Activated naive CD4-positive, alpha-beta T cell treated with anti-CD3 and anti-CD28 coated beads, Interleukin-2, amount 50 U/mL, for 16 hours (primary cell): ENCODE measurements around the gene THSD8.

ENCODE experiments used
- DNase-seq: peaks from one replicate; pipeline ENCODE4 v3.0.0-alpha.2; 2020

THSD8 gene

GRCh38 chr19:12782174-12782423 is 19.8 kb upstream of the THSD8 start:
- DNase-seq = no peak

GRCh38 chr19:12782424-12783290 is 19.2 kb upstream of the THSD8 start:
- DNase-seq = peak; percentile 89

- peak; percentile 64 for DNase-seq
These were observed 18.5 kb upstream of the THSD8 start for GRCh38 chr19:12783291-12783848.

- DNase-seq = no peak
These were observed 17.9 kb upstream of the THSD8 start for GRCh38 chr19:12783849-12784393.

GRCh38 chr19:12784394-12784870 is 17.4 kb upstream of the THSD8 start:
- no peak for DNase-seq

GRCh38 chr19:12784871-12785430 is 16.9 kb upstream of the THSD8 start:
- DNase-seq = no peak

GRCh38 chr19:12785431-12786031 is 16.3 kb upstream of the THSD8 start:
- no peak for DNase-seq

GRCh38 chr19:12786141-12786870 is 15.6 kb upstream of the THSD8 start:
- no peak for DNase-seq

- DNase-seq = no peak
These were observed 14.9 kb upstream of the THSD8 start for GRCh38 chr19:12786952-12787351.

GRCh38 chr19:12787458-12787857 is 14.4 kb upstream of the THSD8 start:
- DNase-seq = no peak

GRCh38 chr19:12788042-12788681 is 13.7 kb upstream of the THSD8 start:
- DNase-seq = no peak

- DNase-seq = no peak
These were observed 13.2 kb upstream of the THSD8 start for GRCh38 chr19:12788682-12789097.

- DNase-seq = no peak
These were observed 12.6 kb upstream of the THSD8 start for GRCh38 chr19:12789098-12789903.

- DNase-seq = peak; percentile 80
These were observed 11.8 kb upstream of the THSD8 start for GRCh38 chr19:12789904-12790619.

GRCh38 chr19:12790628-12791344 is 11.1 kb upstream of the THSD8 start:
- DNase-seq = no peak

- peak; percentile 94 for DNase-seq
These were observed 10.4 kb upstream of the THSD8 start, which contains the start of gene JUNB for GRCh38 chr19:12791345-12792050. Gene JUNB, plus strand, starts transcription at chr19:12791486. Its CDS starts 286 bp downstream, at chr19:12791772.

- DNase-seq = peak; percentile 80
These were observed 9.6 kb upstream of the THSD8 start for GRCh38 chr19:12792051-12792852.

- no peak for DNase-seq
These were observed 9.0 kb upstream of the THSD8 start for GRCh38 chr19:12792853-12793289.
